HG03097 (cell line): ENCODE results near the gene HTR2C.
"Not testable (repeated sequence)": the region's sequence is repeated elsewhere in the genome, so short reads cannot be mapped to it uniquely, and the experiment has no call there.

ENCODE experiments used
- ATAC-seq: cut with Tn5 transposase; IDR thresholded peaks from one replicate; pipeline ENCODE4 v1.9.1; 2021; ENCODE audit not compliant: unreplicated experiment, low FRiP score

Gene HTR2C

DNA sequence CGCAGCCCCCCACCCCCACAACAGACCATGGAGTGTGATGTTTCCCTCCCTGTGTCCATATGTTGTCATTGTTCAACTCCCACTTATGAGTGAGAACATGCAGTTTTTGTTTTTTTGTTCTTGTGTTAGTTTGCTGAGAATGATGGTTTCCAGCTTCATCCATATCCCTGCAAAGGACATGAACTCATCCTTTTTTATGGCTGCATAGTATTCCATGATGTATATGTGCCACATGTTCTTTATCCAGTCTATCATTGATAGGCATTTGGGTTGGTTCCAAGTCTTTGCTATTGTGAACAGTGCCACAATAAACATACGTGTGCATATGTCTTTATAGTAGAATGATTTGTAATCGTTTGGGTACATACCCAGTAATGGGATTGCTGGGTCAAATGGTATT lies 353.2 kb downstream of the HTR2C start:
- not testable (repeated sequence) for ATAC-seq

DNA sequence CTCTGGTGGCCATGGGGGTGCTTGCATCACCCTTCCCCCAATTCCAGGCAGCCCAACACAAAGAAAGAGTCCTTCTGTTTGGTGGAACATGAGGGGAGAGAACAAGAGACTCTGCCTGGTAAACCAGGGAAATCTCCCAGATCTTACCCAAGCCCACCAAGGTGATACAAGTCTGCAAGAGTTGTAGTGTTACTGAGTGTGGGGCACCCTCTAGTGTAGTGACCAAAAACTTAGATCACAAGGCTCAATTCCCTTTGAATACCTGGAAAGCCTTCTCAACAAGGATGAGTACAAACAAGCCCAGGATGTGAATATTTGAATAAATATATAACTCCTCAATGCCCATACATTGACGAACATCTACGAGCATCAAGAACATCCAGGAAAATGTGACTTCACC lies 368.8 kb downstream of the HTR2C start:
- ATAC-seq = no peak
